HEK293T (cell line): Measurements from ENCODE around the gene RASSF3.

Source experiments
- FOXA1 ChIP-seq: fragments of 450-650 bp; IDR thresholded peaks from 2 replicates; pipeline ENCODE4 v1.6.1; 2016; ENCODE audit warnings: mild to moderate bottlenecking
- FOXM1 ChIP-seq: fragments of 450-650 bp; IDR thresholded peaks from 2 replicates; pipeline ENCODE4 v1.6.1; 2017; ENCODE audit warnings: mild to moderate bottlenecking, borderline replicate concordance

DNA sequence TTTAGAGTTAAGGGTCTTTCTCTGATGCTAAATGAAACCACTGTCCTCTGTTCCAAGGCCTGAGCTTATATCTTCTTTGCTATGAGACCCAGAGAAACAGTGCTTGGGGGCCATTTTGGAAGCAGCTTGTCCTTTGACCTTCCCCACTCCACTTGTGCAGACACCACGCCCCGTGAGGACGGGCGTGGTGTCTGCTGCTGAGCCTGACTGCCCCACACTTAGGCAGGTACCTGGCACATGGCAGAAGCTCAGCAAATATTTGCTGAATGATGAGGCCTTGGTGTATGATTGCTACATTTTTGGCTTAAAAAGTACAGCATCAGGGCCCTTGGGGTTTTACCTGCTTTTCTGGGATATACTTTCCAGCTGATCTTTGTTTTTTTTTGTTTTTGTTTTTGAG lies 69.9 kb downstream of the RASSF3 start:
- TF ChIP-seq FOXM1 (no peak), FOXA1 (no peak)
